GM19455 (cell line): ENCODE results near the gene SASH1.
A peak's percentile ranks its signal among the peaks of the same experiment; 100 is the strongest.

Experiments
- ATAC-seq: cut with Tn5 transposase; IDR thresholded peaks from one replicate; pipeline ENCODE4 v1.9.1; 2021; ENCODE audit not compliant: unreplicated experiment

The SASH1 gene

GRCh38 chr6:148491638-148492251, 149.1 kb downstream of the SASH1 start:
- no peak for ATAC-seq

DNA sequence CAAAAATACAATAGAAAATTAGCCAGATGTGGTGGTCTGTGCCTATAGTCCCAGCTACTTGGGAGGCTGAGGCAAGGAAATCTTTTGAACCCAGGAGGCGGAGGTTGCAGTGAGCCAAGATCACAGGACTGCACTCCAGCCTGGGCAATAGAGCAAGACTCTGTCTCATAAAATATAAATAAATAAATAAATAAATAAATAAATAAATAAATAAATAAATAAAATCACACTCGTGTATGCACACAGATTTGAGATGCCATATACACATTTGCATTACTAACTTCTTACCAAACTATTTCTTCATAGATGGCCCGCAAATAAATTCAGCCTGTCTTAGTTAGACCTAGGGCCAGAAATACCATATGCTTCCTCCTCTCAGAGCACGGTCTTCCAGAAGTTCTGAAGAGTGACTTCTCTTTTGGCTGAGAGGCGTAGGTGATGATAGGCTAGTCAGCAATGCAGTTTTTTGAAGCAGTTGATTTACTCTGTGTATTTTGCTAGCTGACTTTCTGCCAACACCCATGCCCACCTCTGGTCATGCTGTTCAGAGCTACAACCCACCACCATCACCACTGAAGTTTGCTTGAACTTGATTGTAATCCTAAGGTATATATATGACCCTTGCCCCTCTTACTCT, 150.1 kb downstream of the SASH1 start:
- no peak for ATAC-seq

- ATAC-seq = no peak
Measured at GRCh38 chr6:148493424-148493823, 150.8 kb downstream of the SASH1 start.

GRCh38 chr6:148494226-148494625, 151.6 kb downstream of the SASH1 start:
- ATAC-seq = no peak

DNA sequence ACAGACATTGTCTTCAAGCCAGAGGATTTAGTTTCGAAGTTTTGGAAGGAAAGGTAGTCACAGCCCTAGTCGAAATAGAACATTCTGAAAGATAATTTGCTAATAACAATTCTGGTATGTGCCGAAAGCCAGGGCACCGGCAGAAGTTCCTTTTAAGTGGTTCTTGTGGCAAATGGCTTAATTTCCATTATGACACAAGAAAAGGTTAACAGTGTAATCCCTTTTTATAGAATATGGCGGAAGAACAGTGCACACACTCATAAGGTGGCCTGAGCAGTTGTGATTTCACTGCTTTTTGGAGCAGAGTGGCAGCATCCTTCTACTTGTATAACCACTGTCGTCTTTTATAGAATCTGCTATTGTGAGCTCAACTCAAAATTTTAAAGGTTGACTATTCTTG, 152.4 kb downstream of the SASH1 start:
- no peak for ATAC-seq

DNA sequence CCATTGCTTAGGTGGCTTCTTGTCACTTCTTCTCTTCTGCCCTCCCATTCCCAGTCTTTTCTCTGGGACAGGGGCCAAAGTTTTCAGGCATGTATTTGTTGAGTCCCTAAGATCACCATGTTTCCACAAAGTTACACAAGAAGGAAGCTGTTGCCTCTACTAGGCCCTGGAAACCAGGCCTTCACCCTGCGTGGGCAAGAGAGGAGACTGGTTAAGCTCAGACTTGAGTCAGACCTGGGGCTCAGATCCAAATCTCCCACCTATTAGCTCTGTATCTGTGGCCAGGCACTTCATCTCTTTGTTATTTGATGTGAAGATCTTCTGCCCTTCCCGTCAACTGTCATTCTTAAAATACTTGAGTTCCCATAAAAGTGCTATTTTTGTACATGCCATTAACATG, 154.6 kb downstream of the SASH1 start:
- no peak for ATAC-seq

GRCh38 chr6:148497717-148498116, 155.1 kb downstream of the SASH1 start:
- no peak for ATAC-seq

DNA sequence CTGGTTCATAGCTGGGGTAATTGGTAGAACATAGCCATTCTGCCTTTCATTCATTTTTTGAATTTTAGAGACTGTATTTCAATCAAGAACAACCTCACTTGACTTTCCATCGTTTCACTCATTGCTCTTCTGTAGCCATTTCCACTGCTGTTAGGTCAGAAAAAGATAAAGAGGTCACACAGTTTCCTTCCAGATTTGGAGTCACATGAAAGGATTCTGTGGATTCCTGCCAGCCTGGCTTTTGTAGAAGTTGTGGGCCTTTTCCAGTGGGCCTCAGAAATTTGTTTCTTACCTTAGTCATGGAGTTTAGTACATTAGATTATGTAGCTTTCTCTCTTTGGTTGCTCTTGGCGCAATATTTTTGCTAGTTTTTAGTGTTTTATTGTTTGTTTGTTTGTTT, 157.8 kb downstream of the SASH1 start:
- no peak for ATAC-seq

DNA sequence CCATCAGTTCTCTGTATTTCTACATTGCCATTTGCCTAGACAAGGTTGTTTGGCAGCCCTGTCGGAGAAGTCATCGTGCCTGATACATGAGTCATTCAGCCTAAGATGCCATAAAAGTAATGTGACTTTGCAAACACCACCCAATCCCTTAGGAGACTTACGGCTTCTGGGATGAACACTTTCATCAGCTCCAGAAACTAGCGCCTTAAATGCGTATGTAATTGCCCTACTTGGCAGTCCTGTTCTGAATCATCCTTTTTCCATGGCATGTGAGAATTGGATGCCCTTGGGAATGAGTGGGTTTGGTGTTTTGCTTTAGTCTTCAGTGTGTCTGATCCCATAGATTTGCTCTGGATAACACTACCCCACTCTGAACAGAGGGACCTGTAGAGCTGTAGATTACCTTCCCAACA, 158.5 kb downstream of the SASH1 start:
- ATAC-seq = no peak

- no peak for ATAC-seq
Measured at GRCh38 chr6:148502083-148502772, 159.6 kb downstream of the SASH1 start.

GRCh38 chr6:148502773-148503135, 160.1 kb downstream of the SASH1 start:
- ATAC-seq = no peak

DNA sequence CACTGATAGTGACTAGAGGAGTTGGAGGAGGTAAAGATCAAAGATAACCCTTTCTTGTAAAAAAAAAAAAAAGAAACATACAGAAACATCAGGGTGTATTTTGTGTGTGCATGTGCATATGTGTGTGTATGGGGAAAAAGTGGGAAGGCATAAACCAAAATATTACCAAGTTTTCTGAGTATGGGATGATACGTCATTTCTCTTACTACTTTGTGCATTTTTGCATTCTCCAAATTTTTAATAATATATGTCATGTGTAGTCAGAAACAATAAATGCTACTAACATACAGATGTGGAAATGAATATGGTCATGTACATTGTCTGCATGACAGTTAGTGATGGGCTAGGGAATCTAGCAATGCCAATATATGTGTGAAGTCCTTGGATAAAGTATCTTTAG, 161.1 kb downstream of the SASH1 start:
- ATAC-seq = no peak

- ATAC-seq = no peak
Measured at GRCh38 chr6:148507774-148508173, 165.1 kb downstream of the SASH1 start.

- ATAC-seq = no peak
Measured at GRCh38 chr6:148508401-148509041, 165.9 kb downstream of the SASH1 start.

DNA sequence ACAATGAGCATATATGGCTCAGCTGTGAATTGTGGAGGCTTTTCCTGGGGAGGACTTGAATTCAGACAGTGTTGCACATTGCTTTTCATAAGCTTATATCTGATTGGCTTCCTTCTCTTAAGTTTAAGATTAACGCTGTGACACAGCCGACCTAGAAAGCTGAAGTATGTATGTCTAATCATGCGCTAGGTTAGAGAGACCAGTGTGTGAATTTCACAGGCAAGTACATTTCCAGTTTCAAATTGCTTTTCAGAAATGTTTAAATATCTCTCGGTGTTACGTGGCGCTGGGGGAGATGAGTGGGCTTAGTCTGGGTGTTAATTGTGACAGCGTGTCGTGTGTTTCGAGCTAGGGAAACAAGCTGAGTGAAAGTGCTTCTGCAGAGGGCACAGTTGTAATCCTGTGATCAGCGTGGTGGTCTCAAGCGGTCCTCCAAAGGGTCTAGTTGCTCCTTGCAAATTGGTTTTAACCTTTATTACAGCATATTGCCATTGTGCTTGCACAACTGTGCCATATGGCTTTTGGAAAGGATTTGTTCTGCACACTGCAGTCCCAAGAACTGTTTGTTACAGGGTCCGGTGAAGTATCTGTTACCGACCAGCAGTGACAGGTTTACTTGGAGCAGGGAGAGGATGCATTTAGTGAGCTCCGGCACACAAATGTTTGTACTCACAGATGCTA, 166.6 kb downstream of the SASH1 start:
- ATAC-seq = peak; percentile 42

GRCh38 chr6:148509800-148510581, 167.4 kb downstream of the SASH1 start:
- peak; percentile 71 for ATAC-seq

DNA sequence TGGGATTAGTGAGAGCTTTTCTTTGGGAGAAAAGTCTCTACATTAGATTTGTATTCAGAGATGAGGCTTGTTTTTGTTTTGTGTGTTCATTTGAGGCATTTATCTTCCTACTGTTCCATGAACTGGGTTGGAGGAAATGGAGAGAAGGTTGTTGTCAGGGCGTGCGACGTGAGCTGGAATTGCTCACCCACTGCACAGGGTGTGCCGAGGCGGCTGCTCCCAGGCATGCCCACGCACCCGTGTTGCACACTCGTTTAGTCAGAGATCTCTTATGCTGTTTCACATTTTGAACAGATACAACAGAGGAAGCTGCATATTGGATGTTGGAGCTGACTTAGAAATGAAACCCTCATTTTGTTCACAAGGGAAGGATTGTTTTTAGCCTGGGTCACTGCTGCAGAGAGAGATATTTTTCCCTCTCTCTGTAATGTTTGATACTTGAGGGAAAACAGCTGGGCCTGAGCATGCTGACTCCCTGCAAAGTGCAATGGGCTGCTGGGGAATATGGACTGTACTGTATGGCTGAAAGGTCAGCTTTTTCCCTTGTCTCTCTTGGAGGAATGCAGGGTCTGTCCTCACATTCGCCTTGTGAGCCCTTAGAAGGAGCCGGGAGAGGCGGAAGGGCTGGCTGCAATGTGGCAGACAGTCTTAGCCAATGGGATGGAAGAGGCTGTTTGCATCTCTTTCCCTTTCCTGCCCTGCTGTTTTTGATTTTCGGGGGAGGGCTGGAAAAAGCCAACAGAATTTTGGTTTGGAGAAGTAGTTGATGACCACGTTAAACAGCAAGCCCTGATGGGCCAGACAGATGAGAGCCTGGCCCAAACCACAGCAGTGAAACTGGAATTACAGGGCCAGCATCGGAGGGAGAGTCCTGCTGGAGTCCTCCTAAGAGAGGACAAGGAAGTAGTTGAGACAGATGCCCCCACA, 170.8 kb downstream of the SASH1 start:
- no peak for ATAC-seq

- ATAC-seq = no peak
Measured at GRCh38 chr6:148514091-148514845, 171.6 kb downstream of the SASH1 start.

DNA sequence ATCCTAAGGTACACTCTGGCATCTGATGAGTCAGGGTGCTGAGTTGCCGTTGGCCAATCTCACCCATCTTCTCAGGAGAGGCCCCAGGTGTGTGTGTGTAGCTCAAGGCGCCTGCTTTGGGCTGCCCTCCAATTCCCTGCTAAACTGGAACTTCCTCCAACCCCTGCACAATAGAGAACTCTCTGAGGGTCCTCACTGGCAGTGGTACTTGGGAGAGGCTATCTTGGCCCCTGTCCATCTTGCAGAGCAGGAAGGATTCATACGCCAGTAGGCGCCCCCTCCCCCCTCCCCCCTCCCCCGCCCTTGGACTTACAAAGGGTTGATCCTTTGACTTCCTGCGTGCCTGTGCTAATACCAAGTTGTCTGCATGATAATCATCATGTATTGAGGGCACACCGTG, 173.6 kb downstream of the SASH1 start:
- ATAC-seq = no peak
